IPS-20b (cell line): Measurements from ENCODE around the gene CCL1.

Experiments used
- H3K27ac ChIP-seq: one replicate; pipeline ENCODE4 v1.5.1; 2013; ENCODE audit warnings: low read length
- H3K27me3 ChIP-seq: 2 replicates; pipeline ENCODE4 v1.6.1; 2013; ENCODE audit warnings: mild to moderate bottlenecking, low read length, inconsistent platforms; ENCODE audit not compliant: insufficient read depth
- H3K36me3 ChIP-seq: 2 replicates; pipeline ENCODE4 v1.6.1; 2013; ENCODE audit warnings: low read depth, mild to moderate bottlenecking, inconsistent platforms, low read length, moderate library complexity; ENCODE audit not compliant: insufficient read depth
- H3K4me1 ChIP-seq: 2 replicates; pipeline ENCODE4 v1.6.1; 2013; ENCODE audit warnings: mild to moderate bottlenecking, control low read depth, inconsistent platforms, low read length, moderate library complexity; ENCODE audit not compliant: insufficient read depth
- H3K4me3 ChIP-seq: 2 replicates; pipeline ENCODE4 v1.5.1; 2013; ENCODE audit warnings: mild to moderate bottlenecking, low read length, inconsistent platforms
- H3K9ac ChIP-seq: 2 replicates; pipeline ENCODE4 v1.6.1; 2013; ENCODE audit warnings: low read depth, mild to moderate bottlenecking, inconsistent platforms, low read length, moderate library complexity
- H3K9me3 ChIP-seq: 2 replicates; pipeline ENCODE4 v1.6.1; 2013; ENCODE audit warnings: mild to moderate bottlenecking, low read depth, low read length, inconsistent platforms; ENCODE audit not compliant: insufficient read depth

CCL1 gene

DNA sequence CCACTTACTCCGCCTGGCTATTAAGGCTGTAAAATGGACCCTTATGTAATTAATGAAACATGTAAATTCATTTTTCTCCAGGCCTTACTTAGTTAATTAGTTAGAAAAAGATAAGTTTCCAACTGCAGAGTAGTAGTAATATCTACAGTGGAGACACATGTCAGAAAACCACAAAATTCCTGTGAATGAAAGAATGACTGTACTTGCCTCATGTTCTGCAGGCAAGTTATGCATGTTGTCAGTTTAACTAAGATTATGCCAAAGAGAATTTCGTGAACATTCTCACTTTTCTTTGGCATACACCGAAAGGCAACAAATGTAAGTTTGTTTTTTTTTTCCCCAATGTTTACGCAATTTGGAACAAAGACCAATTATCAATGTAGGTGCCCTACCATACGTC, 16.8 kb upstream of the CCL1 start:
- Histone ChIP-seq H3K27ac (no peak overlapping the region), H3K4me1 (no peaks in the 10 kb centered on the region), H3K9me3 (no peaks in the 10 kb centered on the region), H3K27me3 (no peaks in the 10 kb centered on the region), H3K4me3 (no peak overlapping the region), H3K36me3 (no peaks in the 10 kb centered on the region), H3K9ac (no peak overlapping the region)

DNA sequence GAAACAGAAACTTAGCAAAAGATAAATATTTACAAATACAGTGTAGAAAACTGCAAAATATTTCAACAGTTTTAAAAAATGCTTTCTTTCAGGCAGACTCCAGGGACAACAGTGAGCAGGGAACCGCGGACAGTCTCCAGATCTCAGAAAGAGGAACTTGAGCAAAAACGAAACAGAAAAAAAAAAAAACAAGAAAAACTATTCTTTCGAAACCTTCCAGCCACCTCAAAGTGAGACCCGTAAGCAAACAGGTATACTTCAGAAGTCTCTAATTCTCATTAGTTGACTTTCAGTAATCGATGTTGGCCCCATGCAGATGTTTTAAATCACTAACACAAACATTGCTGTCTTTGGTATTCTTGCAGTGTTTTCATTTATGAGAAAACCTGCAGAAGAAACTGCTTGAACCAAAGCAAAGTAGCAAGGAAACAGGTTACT, 15.7 kb upstream of the CCL1 start:
- no peak overlapping the region for H3K27ac ChIP-seq
- H3K9me3 ChIP-seq = no peaks in the 10 kb centered on the region
- H3K9ac ChIP-seq = no peak overlapping the region
- no peaks in the 10 kb centered on the region for H3K27me3 ChIP-seq
- H3K4me3 ChIP-seq = no peak overlapping the region
- H3K36me3 ChIP-seq = no peaks in the 10 kb centered on the region
- no peaks in the 10 kb centered on the region for H3K4me1 ChIP-seq

DNA sequence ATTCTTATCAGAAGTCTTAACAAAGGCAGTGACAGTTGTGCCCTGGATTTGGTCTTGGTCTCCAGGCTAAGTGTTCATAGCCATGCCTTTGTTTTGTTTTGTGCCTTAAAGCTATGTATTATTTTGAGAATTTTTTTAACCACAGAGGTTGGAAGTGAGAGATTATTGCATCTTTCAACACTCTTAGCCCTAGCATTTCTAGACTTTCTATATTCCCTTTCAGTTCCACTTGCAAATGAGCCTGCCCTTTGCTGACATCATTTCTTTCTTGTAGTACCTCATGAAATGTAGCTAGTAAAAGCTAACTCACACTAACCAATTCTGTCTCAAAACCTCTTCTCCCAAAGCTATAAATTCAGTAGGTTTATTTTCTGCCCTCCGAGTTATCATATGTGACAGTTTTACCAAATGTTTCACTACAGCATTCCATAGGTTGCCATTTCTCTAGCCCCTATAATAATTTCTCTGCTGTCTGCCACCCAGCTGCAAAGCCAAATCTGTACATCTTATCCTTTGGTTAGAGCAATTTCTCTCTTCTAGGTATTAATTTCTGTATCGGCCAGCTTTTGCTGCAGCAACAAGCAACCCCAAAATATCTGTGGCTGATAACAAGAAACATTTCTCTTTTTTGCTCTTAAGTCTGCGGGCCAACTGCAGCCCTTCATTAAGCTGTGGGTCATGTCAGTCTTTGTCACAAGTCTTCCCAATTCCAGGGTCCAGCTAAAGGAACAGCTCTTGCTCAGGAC, 14.2 kb upstream of the CCL1 start:
- Histone ChIP-seq H3K27me3 (no peaks in the 10 kb centered on the region), H3K4me3 (no peak overlapping the region), H3K4me1 (no peaks in the 10 kb centered on the region), H3K9me3 (no peaks in the 10 kb centered on the region), H3K27ac (no peak overlapping the region), H3K36me3 (no peaks in the 10 kb centered on the region), H3K9ac (no peak overlapping the region)

DNA sequence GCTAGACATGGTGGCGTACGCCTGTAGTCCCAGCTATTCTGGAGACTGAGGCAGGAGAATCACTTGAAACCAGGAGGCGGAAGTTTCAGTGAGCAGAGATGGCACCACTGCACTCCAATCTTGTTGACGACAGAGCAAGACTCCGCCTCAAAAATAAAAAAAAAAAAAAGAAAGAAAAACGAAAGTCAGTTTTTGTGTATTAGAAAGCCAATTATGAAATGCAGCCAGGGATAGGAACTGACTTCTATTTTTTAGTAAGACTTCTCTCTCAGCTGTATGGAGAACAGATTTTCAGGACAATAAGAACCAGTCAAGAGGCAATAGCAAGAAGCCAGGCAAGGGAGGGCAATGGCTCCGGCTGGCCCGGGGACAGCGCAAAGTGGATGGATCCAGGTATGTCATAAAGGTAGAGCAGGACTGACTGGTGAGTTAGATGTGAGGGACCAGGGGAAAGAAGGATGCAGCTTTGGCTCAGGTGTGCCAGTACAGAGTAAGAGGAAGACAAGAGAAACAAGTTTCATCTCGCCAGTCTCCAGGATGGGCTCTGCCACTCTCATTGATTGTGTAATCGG, 12.5 kb upstream of the CCL1 start:
- H3K9ac ChIP-seq = no peak overlapping the region
- H3K4me3 ChIP-seq = no peak overlapping the region
- no peaks in the 10 kb centered on the region for H3K27me3 ChIP-seq
- no peaks in the 10 kb centered on the region for H3K36me3 ChIP-seq
- H3K4me1 ChIP-seq = no peaks in the 10 kb centered on the region
- no peaks in the 10 kb centered on the region for H3K9me3 ChIP-seq
- no peak overlapping the region for H3K27ac ChIP-seq

DNA sequence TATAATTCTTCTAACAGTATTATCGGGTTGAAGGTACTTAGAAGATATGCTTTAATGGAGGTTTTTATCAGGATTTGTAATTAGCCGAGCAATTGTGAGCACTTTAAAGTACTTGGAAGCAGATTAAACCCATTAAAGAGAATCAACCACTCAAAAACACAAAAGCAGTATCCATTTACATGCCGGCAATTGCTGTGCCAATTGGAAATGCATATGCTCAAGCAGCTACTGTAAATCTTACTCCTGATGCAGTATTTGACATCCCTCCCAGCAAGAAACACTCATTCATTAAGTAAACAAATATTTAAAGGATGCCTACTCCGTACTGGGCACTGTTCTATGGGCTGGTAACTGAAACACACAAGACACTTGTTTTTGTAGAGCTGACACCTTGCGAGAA, 11.4 kb upstream of the CCL1 start:
- no peaks in the 10 kb centered on the region for H3K36me3 ChIP-seq
- no peaks in the 10 kb centered on the region for H3K4me1 ChIP-seq
- H3K27me3 ChIP-seq = no peaks in the 10 kb centered on the region
- no peak overlapping the region for H3K27ac ChIP-seq
- no peaks in the 10 kb centered on the region for H3K9me3 ChIP-seq
- H3K4me3 ChIP-seq = no peak overlapping the region
- H3K9ac ChIP-seq = no peak overlapping the region

DNA sequence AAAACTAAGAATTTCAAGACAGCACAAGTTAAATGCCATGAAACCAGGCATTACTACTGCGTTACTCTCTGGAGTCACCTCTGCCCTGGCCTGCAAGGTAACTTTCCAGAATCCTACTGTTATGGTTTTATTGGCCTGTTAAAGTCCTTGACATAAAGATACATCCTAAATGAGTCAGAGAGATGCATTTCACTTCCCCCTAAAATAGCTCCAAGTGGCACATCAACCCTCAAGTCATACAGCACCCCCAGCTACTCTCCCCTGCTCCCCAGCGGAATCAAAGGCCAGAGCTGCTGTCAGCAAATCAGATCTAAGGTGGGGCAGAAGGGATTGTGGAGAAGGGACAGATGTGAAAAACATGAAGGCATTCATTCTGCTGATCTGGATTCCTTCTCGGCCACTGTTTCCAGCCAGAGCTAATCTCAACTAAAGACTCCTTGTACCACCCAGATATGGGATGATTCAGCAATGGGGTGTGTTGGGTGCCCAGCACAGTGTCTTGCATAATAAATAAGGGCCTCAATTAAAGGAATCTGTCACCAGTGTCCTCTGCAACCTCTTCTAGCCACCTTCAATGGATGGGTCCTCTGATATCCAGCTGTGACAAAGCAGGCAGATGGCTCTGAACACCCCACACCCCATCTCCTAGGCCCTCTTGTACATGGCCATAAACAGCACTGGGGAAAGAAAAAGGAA, 8.5 kb upstream of the CCL1 start:
- H3K9me3 ChIP-seq = no peaks in the 10 kb centered on the region

DNA sequence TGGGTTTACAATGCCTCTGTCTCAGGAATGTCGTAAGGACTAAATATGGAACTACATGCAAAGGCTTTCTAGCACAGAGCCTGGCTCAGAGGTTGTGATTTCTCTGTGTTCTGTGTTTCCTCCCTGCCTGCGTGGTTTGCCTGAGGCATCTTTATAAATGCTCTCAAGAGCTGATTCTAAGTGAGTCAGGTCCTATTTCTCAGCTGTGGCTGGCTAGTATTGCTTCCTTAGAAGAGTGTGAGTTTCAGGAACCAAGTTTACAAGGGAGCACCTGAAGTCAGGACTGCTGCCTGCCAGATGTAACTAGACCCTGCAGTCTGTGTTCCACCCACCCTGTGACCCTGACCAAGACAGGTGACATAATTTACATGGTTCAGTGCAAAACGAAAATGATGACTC, 8.0 kb upstream of the CCL1 start:
- Histone ChIP-seq H3K36me3 (no peaks in the 10 kb centered on the region), H3K27ac (no peak overlapping the region), H3K4me3 (no peak overlapping the region), H3K9ac (no peak overlapping the region), H3K27me3 (no peaks in the 10 kb centered on the region), H3K4me1 (no peaks in the 10 kb centered on the region), H3K9me3 (no peaks in the 10 kb centered on the region)

More for the DNA sequence above, 8.5 kb upstream of the CCL1 start:
- Histone ChIP-seq H3K36me3 (no peaks in the 10 kb centered on the region), H3K27me3 (no peaks in the 10 kb centered on the region), H3K9ac (no peak overlapping the region), H3K27ac (no peak overlapping the region), H3K4me3 (no peak overlapping the region), H3K4me1 (no peaks in the 10 kb centered on the region)

DNA sequence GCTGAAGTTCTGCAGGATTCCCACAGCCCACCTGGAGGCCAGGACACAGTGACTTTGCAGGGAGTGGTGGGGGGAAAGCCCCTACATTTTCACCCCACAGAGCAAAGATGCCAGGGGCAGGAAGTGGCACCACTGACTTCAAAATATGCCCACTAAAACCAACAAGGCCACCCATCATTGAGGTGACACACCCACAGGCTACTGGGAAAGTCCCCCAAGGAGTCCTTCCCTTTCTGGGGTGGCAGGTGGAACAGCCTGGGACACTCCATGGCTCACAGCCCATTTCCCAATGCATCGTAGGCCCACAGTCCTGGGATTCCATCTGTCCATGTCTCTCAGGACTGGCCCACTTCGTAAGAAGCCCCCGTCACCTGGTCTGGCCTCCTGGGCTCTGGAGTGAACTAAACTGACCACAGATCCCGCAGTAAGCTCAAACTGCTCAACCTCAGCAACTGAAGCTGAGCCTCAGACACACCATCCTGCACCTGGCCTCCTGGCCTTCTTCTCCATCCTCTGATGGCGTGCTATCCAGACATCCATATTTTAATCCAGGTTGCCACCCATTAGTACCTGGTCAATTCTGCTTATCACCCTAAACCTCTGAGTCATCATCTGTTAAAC, 7.5 kb upstream of the CCL1 start:
- Histone ChIP-seq H3K4me3 (no peak overlapping the region), H3K4me1 (no peaks in the 10 kb centered on the region), H3K9me3 (no peaks in the 10 kb centered on the region), H3K9ac (no peak overlapping the region), H3K36me3 (no peaks in the 10 kb centered on the region), H3K27ac (no peak overlapping the region), H3K27me3 (no peaks in the 10 kb centered on the region)

DNA sequence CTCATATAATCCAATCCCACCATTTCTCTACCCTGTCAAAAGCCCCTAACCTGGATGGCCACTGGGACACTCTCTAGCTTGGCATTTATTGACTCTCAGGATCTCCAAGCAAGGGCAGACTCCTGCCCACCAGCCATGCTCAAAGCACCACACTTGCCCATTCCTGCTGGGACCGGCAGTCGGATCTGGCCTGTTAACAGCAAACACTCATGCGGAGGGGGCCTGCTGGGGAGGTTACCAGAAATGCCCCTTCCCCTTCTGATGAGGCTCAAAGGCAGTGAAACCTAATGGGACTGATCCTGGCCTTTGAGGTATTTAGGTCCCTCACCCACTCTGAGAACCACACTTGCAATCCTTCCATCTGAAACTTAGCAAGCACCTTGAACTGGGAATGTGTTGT, 6.5 kb upstream of the CCL1 start:
- no peaks in the 10 kb centered on the region for H3K36me3 ChIP-seq
- no peak overlapping the region for H3K4me3 ChIP-seq
- H3K27me3 ChIP-seq = no peaks in the 10 kb centered on the region
- no peak overlapping the region for H3K9ac ChIP-seq
- no peaks in the 10 kb centered on the region for H3K4me1 ChIP-seq
- H3K27ac ChIP-seq = no peak overlapping the region
- no peaks in the 10 kb centered on the region for H3K9me3 ChIP-seq

DNA sequence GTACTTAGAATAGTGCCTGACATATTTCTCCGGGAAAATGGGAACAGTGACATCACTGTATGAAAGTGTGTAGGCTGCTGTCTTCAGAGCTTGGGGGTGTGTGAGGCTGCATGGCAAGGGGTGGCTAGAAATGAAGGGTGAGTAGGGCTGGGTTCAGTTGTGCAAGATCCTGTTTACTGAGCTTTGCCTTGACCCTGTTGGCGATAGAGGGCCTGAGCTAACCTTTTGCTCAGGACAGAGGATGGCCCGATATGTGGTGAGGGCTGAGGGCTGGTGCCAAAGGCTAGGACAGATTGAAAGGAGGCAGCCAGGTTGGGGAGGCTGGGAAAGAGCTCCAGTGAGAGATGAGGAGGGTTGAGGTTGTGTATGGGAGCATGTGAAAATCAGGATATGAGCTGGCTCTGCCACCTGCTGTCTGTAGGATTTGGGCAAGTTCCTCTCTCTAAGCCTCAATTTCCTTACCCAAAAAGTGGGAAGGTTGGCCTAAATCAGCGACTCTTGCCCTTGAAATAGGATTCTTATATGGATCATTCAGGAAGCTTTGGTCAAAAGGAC, 6.0 kb upstream of the CCL1 start:
- H3K27ac ChIP-seq = no peak overlapping the region
- no peak overlapping the region for H3K4me3 ChIP-seq
- H3K4me1 ChIP-seq = no peaks in the 10 kb centered on the region
- no peaks in the 10 kb centered on the region for H3K27me3 ChIP-seq
- no peaks in the 10 kb centered on the region for H3K36me3 ChIP-seq
- no peak overlapping the region for H3K9ac ChIP-seq
- H3K9me3 ChIP-seq = no peaks in the 10 kb centered on the region

DNA sequence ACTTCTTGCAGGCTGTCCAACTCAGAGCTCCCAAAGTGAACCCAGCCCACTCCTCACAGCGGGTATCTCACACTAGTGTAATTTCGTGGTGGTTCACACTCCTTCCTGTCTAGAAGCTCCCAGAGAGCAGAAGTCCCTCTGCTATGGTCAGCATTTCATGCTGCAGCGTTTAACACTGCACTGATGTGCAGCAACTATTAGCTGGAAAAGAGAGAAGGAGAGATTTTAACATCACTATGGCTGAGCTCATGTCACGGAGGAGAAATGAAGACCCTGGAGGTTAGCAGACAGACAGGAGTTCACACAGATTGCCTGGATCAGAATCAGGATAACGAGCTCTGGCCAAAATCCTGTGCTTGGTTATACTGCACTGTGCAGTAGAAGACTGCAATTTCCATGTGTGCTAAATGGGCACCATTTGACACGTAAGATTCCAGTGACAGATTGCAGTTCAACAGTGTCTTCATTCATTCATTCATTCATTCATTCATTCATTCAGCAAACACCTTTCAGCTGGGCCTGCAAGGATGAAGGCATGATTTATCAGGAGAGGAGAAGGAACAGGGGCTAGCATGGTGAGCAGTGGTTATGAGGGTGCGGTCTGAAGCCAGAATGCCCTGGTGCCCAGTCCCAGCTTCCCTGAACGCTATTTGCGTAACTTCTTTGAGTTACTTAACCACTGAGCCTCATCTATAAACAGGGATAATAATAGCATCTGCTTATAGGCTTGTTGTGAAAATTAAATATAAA, 5.3 kb upstream of the CCL1 start:
- Histone ChIP-seq H3K9me3 (no peaks in the 10 kb centered on the region), H3K36me3 (no peaks in the 10 kb centered on the region), H3K27me3 (no peaks in the 10 kb centered on the region), H3K27ac (no peak overlapping the region), H3K9ac (no peak overlapping the region), H3K4me3 (no peak overlapping the region), H3K4me1 (no peaks in the 10 kb centered on the region)
